ENCODE data around the gene SH3D21.

The SH3D21 gene

DNA sequence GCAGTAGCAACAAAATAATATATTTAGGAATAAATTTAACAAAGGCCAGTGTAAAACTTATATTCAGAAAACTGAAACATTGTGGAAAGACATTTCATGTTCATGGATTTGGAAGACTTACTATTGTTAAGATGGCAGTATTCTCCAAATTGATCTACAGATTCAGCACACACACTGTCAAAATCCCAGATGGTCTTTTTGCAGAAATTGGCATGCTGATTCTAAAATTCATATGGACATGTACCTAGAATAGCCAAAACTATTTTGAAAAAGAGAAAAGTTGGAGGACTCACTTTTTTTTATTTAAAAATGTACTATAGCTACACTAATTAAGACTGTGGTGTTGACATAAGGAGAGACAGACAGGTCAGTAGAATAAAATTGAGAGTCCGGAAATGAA, 32.0 kb upstream of the SH3D21 start:
- Histone ChIP-seq H4K20me1 (ENCODE audit: insufficient read depth, low read length) (peaks cover 30% of the 10 kb centered on the region), H3K4me2 (ENCODE audit: insufficient read depth, low read length) (no peak overlapping the region), H2AFZ (ENCODE audit: low read depth, low read length) (no peak overlapping the region), H3K9ac (ENCODE audit: low read depth, low read length) (no peak overlapping the region), H3K27me3 (ENCODE audit: insufficient read depth, low read length, poor library complexity) (no peaks in the 10 kb centered on the region), H3K79me2 (ENCODE audit: insufficient read depth, low read length) (peaks cover 87% of the 10 kb centered on the region), H3K4me3 (ENCODE audit: low read depth in 1 of 2, low read length in 2 of 2) (no peak overlapping the region), H3K9me3 (ENCODE audit: insufficient read depth, low read length, severe bottlenecking) (no peaks in the 10 kb centered on the region), H3K4me1 (ENCODE audit: insufficient read depth, low read length) (no peaks in the 10 kb centered on the region), H3K27ac (ENCODE audit: low read length) (no peak overlapping the region), H3K36me3 (ENCODE audit: insufficient read depth, low read length) (peaks cover 42% of the 10 kb centered on the region)
- DNase-seq (no peak), ATAC-seq (ENCODE audit: insufficient read depth, low read depth) (no peak)
- TF ChIP-seq EZH2 (IDR thresholded peaks at IDR 0.05; ENCODE audit: borderline replicate concordance, low read depth, low read length, severe bottlenecking) = no peak
- TF ChIP-seq, protein P1, sequence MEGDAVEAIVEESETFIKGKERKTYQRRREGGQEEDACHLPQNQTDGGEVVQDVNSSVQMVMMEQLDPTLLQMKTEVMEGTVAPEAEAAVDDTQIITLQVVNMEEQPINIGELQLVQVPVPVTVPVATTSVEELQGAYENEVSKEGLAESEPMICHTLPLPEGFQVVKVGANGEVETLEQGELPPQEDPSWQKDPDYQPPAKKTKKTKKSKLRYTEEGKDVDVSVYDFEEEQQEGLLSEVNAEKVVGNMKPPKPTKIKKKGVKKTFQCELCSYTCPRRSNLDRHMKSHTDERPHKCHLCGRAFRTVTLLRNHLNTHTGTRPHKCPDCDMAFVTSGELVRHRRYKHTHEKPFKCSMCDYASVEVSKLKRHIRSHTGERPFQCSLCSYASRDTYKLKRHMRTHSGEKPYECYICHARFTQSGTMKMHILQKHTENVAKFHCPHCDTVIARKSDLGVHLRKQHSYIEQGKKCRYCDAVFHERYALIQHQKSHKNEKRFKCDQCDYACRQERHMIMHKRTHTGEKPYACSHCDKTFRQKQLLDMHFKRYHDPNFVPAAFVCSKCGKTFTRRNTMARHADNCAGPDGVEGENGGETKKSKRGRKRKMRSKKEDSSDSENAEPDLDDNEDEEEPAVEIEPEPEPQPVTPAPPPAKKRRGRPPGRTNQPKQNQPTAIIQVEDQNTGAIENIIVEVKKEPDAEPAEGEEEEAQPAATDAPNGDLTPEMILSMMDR (IDR thresholded peaks at IDR 0.05; ENCODE audit: borderline replicate concordance, extremely low read depth, low read length, poor library complexity, severe bottlenecking) = no peak

DNA sequence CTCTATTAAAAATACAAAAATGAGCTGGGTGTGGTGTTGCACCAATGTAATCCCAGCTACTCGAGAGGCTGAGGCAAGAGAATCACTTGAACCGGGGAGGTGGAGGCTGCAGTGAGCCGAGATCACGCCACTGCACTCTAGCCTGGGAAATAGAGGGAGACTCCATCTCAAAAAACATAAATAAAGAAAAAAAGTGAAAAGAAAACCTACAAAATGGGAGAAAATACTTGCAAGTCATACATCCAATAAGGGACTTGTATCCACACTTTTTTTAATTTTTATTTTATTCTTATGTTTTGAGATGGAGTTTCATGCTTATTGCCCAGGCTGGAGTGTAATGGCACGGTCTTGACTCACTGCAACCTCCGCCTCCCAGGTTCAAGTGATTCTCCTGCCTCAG, 29.5 kb upstream of the SH3D21 start:
- H3K27me3 ChIP-seq (ENCODE audit: insufficient read depth, low read length, poor library complexity) = no peaks in the 10 kb centered on the region
- H3K36me3 ChIP-seq (ENCODE audit: insufficient read depth, low read length) = peaks cover 37% of the 10 kb centered on the region
- H2AFZ ChIP-seq (ENCODE audit: low read depth, low read length) = no peak overlapping the region
- no peak overlapping the region for H3K4me2 ChIP-seq (ENCODE audit: insufficient read depth, low read length)
- H4K20me1 ChIP-seq (ENCODE audit: insufficient read depth, low read length) = peaks cover 38% of the 10 kb centered on the region
- H3K4me3 ChIP-seq (ENCODE audit: low read depth in 1 of 2, low read length in 2 of 2) = no peak overlapping the region
- no peaks in the 10 kb centered on the region for H3K9me3 ChIP-seq (ENCODE audit: insufficient read depth, low read length, severe bottlenecking)
- no peak for DNase-seq
- no peak overlapping the region for H3K27ac ChIP-seq (ENCODE audit: low read length)
- no peak for ATAC-seq (ENCODE audit: insufficient read depth, low read depth)
- no peaks in the 10 kb centered on the region for H3K4me1 ChIP-seq (ENCODE audit: insufficient read depth, low read length)
- peaks cover 86% of the 10 kb centered on the region for H3K79me2 ChIP-seq (ENCODE audit: insufficient read depth, low read length)
- no peak for TF ChIP-seq EZH2 (IDR thresholded peaks at IDR 0.05; ENCODE audit: borderline replicate concordance, low read depth, low read length, severe bottlenecking)
- TF ChIP-seq, protein P1 (IDR thresholded peaks at IDR 0.05; ENCODE audit: borderline replicate concordance, extremely low read depth, low read length, poor library complexity, severe bottlenecking) = no peak
- no peak overlapping the region for H3K9ac ChIP-seq (ENCODE audit: low read depth, low read length)

DNA sequence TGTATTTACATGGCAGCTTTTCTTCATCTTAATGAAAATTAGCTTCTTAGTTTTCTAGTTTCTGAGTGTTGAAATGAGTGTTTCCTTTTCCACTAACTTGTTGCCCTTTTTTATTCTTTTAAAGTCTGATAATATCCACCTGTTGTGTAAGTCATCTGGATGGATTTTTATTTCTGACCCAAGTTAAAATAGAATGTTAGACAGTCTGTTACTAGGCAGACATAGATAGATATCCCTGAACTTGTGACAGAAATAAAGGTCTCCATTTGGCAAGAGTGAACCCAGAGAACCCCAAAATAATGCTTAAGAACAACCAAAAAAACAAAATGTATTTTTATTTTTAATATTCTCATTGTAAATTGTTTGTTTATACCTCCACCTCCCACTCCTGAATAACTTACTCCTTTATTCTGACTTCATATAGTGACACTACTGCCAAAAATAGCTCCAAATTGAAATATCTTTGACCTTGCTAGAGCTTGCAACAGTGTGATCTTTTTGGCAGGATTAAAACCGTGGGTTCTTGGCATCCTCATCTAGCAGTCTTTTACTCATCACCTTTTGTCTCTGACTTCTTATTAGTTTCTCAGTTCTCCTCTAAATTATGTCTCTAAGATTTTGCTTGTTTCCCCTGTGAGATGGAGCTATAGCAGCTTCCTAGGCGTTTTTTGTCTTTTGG, 26.9 kb upstream of the SH3D21 start:
- Histone ChIP-seq H3K9ac (ENCODE audit: low read depth, low read length) (no peak overlapping the region), H4K20me1 (ENCODE audit: insufficient read depth, low read length) (peaks cover 23% of the 10 kb centered on the region), H3K27ac (ENCODE audit: low read length) (no peak overlapping the region), H3K79me2 (ENCODE audit: insufficient read depth, low read length) (peaks cover 70% of the 10 kb centered on the region), H3K9me3 (ENCODE audit: insufficient read depth, low read length, severe bottlenecking) (no peaks in the 10 kb centered on the region), H2AFZ (ENCODE audit: low read depth, low read length) (no peak overlapping the region), H3K36me3 (ENCODE audit: insufficient read depth, low read length) (peaks cover 40% of the 10 kb centered on the region), H3K4me1 (ENCODE audit: insufficient read depth, low read length) (no peaks in the 10 kb centered on the region), H3K4me3 (ENCODE audit: low read depth in 1 of 2, low read length in 2 of 2) (no peak overlapping the region), H3K4me2 (ENCODE audit: insufficient read depth, low read length) (no peak overlapping the region), H3K27me3 (ENCODE audit: insufficient read depth, low read length, poor library complexity) (no peaks in the 10 kb centered on the region)
- ATAC-seq (ENCODE audit: insufficient read depth, low read depth) (no peak), DNase-seq (no peak)
- TF ChIP-seq, protein P1 (IDR thresholded peaks at IDR 0.05; ENCODE audit: borderline replicate concordance, extremely low read depth, low read length, poor library complexity, severe bottlenecking) = no peak
- no peak for TF ChIP-seq EZH2 (IDR thresholded peaks at IDR 0.05; ENCODE audit: borderline replicate concordance, low read depth, low read length, severe bottlenecking)
